HG03175 (cell line): ENCODE data around the gene WDR35.

ENCODE experiments used
- ATAC-seq: cut with Tn5 transposase; IDR thresholded peaks from one replicate; pipeline ENCODE4 v1.9.1; 2021; ENCODE audit warnings: mild to moderate bottlenecking, moderate library complexity; ENCODE audit not compliant: unreplicated experiment

The WDR35 gene

DNA sequence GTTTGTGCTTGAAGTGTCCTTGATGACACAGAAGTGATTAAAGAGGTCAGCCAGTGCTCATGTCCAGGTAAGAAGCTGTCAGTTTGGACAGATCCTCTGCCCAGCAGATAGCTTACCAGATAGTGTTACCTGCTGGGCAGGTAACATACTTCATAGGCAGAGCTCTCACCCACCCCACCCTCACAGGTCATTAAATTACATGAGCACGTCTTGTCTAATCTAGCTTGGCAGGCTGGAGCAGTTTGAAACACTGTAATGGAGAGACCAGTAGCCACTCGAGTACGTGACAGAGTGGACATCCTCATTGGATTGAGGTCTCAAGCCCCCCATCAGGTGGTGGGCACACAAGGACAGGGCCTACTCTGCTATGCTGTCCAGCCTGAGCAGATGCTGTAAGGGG lies 115.2 kb downstream of the WDR35 start:
- no peak for ATAC-seq

- ATAC-seq, result no peak
Measured at GRCh38 chr2:19873014-19873413, 116.9 kb downstream of the WDR35 start.

DNA sequence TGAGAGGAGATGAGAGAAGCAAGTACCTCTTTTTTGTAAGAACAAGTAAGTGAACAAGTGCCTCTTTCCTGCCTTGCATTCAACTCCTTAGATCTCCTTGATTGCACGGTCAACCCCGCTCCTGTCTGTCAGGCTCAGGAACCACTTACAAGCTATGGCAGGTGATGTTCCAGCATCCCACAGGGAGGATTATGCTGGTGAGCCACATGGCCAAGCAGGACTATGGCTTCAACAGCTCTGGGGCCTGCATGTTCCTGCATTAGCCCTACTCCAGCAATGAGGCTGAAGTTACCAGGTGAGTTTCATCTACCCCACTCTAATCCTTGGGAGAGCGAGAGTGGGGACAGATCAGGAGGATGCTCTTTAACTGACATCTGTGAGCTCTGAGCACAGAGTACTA lies 117.6 kb downstream of the WDR35 start:
- no peak for ATAC-seq

- no peak for ATAC-seq
Measured at GRCh38 chr2:19871836-19872235, 118.1 kb downstream of the WDR35 start.

GRCh38 chr2:19870792-19871191 lies 119.1 kb downstream of the WDR35 start:
- ATAC-seq, result no peak

DNA sequence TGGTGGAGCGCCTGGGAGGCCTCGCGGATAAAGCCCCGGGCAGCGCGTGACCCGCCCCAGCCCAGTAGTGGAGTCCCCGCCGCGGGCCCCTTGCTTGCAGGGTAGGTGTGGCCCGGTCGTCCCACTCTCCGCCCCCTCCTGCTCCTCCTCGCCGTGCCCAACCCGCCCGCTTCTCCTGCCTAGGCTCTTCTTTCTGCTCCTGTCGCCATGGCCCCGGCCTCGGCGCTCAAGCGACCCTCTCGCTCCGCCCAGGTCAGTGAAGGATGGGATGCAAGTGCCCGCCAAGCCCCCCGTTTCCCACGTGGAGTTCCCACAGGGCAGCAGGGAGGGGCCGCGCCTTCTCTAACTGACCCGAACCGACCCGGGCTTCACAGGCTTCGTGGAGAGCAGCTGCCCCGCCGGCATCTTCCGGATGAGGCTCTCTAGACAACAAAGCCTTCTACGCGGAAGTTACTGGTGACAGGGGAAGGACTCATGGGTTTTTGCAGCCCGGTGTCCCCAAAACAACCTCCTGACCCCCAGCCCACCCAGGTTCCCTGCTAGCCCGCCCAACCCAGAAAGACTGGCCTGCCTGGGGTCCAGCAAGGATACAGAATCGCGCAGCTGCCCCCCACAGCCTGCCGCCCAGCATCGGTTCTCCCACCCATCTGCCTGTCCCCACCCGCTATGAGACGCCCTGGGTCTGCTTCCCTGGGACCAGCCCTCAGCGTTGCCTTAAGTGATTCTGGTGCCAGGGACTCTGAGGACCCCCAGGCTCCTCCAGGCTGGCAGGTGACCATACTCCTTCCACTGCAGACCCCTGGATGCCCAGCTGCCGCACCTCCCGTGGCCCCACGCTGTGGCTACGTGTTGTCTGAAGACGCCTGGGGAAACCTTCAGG lies 121.0 kb downstream of the WDR35 start:
- peak; percentile 69 for ATAC-seq

- no peak for ATAC-seq
Measured at GRCh38 chr2:19868224-19868623, 121.7 kb downstream of the WDR35 start.

DNA sequence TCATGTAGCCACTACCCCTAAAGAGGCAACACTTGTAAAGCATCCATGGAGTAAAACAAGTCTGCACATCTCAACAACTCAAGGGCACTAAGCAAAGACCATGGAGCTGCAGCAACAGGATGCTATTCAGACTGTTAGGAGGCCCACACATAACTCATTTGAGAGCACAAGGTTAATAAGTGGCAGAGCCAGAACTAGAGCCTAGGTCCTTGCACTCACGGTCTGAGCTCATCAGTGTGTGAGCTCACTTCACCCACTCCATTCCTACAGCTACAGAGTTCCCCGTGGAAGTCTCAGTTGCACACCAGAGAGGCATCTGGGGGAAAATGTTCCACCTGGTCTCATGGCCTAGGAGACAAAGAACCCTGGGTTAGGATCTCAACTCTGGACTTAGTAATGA lies 123.1 kb downstream of the WDR35 start:
- peak; percentile 25 for ATAC-seq

- ATAC-seq, result no peak
Measured at GRCh38 chr2:19865151-19865550, 124.8 kb downstream of the WDR35 start.

- ATAC-seq, result no peak
Measured at GRCh38 chr2:19864381-19864780, 125.5 kb downstream of the WDR35 start.

DNA sequence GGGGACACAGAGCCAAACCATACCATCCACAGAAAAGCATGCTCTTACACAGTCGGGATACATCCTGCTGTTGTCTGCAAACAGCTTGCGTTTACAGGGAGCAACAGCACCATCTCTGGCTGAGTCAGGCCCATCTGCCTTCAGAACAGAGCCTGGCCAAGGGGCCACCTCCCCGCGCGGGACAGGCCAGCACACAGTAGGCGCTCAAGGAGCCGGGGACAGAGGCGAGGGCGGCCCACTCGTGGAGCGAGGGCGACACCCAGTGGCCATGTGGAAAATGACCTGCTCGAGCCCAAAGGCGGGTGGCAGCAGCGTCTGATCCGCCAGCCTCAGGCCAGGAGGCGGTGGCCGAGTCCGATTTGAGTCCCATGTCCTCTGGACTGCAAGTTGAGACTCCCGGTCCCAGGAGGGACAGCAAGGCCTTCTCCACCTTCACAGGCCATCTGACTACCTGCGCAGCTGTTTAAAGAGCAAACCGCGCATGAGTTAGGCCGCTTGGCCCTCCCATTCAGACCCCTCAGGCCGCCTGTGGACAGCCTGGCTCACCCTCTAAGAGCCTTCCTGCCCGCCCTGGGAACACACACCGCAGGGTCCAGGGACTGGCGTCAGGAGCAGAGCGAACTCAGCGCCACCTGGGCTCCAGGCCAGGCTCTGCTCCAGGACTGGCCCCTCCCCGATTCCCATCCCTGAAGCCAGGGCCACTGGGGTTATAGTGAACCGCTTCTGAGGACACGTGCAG lies 126.4 kb downstream of the WDR35 start:
- peak; percentile 81 for ATAC-seq

- ATAC-seq, result no peak
Measured at GRCh38 chr2:19861813-19862212, 128.1 kb downstream of the WDR35 start.
